Breast epithelium (tissue), 4 donors: Measurements from ENCODE around the gene SAP30. TPM values are rescaled to one million over a fixed set of nuclear protein-coding genes. Genes with fewer than 3 reads are reported as not detected.

Experiments
- DNase-seq, 2 donors: peaks; one replicate each; pipeline ENCODE4 v3.0.0-alpha.2; 2019; ENCODE audit warnings: low spot score in 2 of 2
- H3K27ac ChIP-seq, 2 donors: fragments of 200-600 bp; sonication (generic) in 1 of 2; one replicate each; pipeline ENCODE4 v1.5.1; 2016 to 2019; ENCODE audit warnings: mild to moderate bottlenecking in 1 of 2
- H3K27me3 ChIP-seq, 2 donors: fragments of 200-600 bp; sonication (generic) in 1 of 2; one replicate each; pipeline versions ENCODE4 v1.5.1 to v1.6.0; 2017 to 2019; ENCODE audit warnings: control low read depth in 1 of 2, mild to moderate bottlenecking in 1 of 2
- H3K36me3 ChIP-seq: fragments of 200-600 bp; one replicate; pipeline ENCODE4 v1.5.1; 2019
- H3K4me1 ChIP-seq, 2 donors: fragments of 200-600 bp; sonication (generic); one replicate each; pipeline ENCODE4 v1.5.1; 2016 to 2019; ENCODE audit warnings: control low read depth in 1 of 2
- H3K4me3 ChIP-seq, 3 donors: fragments of 200-600 bp; sonication (generic); 1 replicate in 2 of 3; 2 replicates in 1 of 3; pipeline ENCODE4 v1.5.1; 2016 to 2019; ENCODE audit warnings: mild to moderate bottlenecking in 3 of 3, moderate library complexity in 2 of 3
- H3K9me3 ChIP-seq, 2 donors: fragments of 200-600 bp; sonication (generic) in 1 of 2; one replicate each; pipeline ENCODE4 v1.5.1; 2016 to 2019; ENCODE audit warnings: control low read depth in 1 of 2
- CTCF ChIP-seq, 3 donors: fragments of 450-650 bp; IDR thresholded peaks; one replicate each; pipeline ENCODE4 v1.5.1; 2016 to 2017; ENCODE audit warnings: antibody characterized with exemption in 3 of 3, mild to moderate bottlenecking in 3 of 3, moderate library complexity in 3 of 3
- POLR2A ChIP-seq: fragments of 450-650 bp; IDR thresholded peaks from one replicate; pipeline ENCODE4 v1.6.1; 2016; ENCODE audit warnings: antibody characterized with exemption, mild to moderate bottlenecking, moderate library complexity
- POLR2AphosphoS5 ChIP-seq, 3 donors: sonication (generic); formaldehyde crosslinking; IDR thresholded peaks; one replicate each; pipeline ENCODE4 v1.6.1; 2017; ENCODE audit warnings: antibody characterized with exemption in 3 of 3
- intact Hi-C: fragments of 100-400 bp; cut with DNase I; formaldehyde crosslinking; loops from one replicate; pipeline ENCODE4 v1.15.1; 2023; ENCODE audit warnings: low total_unique reads
- total RNA-seq, 3 donors: library from RNA; depleted of rRNA; stranded (reverse); fragments of >200 nt; gene quantifications; one replicate each; pipeline ENCODE4 v1.1.0, GENCODE V29; 2016

SAP30 gene
- total RNA-seq, 3 donors from 2014 or later, result 29.8 to 50.1 (median 41.7) TPM

- intact Hi-C loops, result loop anchor here (5.0 kb wide), 1 partner anchor 788 kb away; no protein-coding TSS in a partner anchor
- Histone ChIP-seq H3K9me3 (no peaks in the 10 kb centered on the region), H3K27ac (no peak overlapping the region), H3K27me3 (no peaks in the 10 kb centered on the region), H3K4me3 (no peak overlapping the region), H3K4me1 (no peaks in the 10 kb centered on the region), H3K36me3 (no peaks in the 10 kb centered on the region)
- TF ChIP-seq CTCF (IDR thresholded peaks at IDR 0.05), result no peak
- no peak for DNase-seq
Observed at GRCh38 chr4:173404296-173404865, 33.6 kb downstream of the SAP30 start.

GRCh38 chr4:173405840-173406606 is 35.3 kb downstream of the SAP30 start:
- intact Hi-C loops, result no loop called here
- no peaks in the 10 kb centered on the region for H3K9me3 ChIP-seq
- H3K4me1 ChIP-seq, result no peaks in the 10 kb centered on the region
- no peak overlapping the region for H3K27ac ChIP-seq
- DNase-seq, result no peak
- no peak for TF ChIP-seq POLR2AphosphoS5 (IDR thresholded peaks at IDR 0.05)
- TF ChIP-seq POLR2A, result no peak
- no peak for TF ChIP-seq CTCF (IDR thresholded peaks at IDR 0.05)
- H3K27me3 ChIP-seq, result no peaks in the 10 kb centered on the region
- no peak overlapping the region for H3K4me3 ChIP-seq
- no peaks in the 10 kb centered on the region for H3K36me3 ChIP-seq

GRCh38 chr4:173410079-173410478 is 39.3 kb downstream of the SAP30 start:
- Histone ChIP-seq H3K36me3 (no peaks in the 10 kb centered on the region), H3K4me1 (no peaks in the 10 kb centered on the region), H3K27me3 (no peaks in the 10 kb centered on the region), H3K9me3 (no peaks in the 10 kb centered on the region), H3K27ac (peak overlapping the region in 1 of 2 donors; percentile 27), H3K4me3 (no peak overlapping the region)
- intact Hi-C loops, result no loop called here
- no peak for TF ChIP-seq POLR2AphosphoS5 (IDR thresholded peaks at IDR 0.05)
- DNase-seq, result peak in 1 of 2 donors; percentile 59

GRCh38 chr4:173411106-173411693 is 40.4 kb downstream of the SAP30 start:
- no peak overlapping the region for H3K4me3 ChIP-seq
- intact Hi-C loops, result no loop called here
- H3K27ac ChIP-seq, result no peak overlapping the region
- TF ChIP-seq POLR2AphosphoS5 (IDR thresholded peaks at IDR 0.05), result no peak
- no peak for TF ChIP-seq CTCF (IDR thresholded peaks at IDR 0.05)
- no peak for DNase-seq
- H3K36me3 ChIP-seq, result no peaks in the 10 kb centered on the region
- no peaks in the 10 kb centered on the region for H3K9me3 ChIP-seq
- H3K4me1 ChIP-seq, result no peaks in the 10 kb centered on the region
- no peaks in the 10 kb centered on the region for H3K27me3 ChIP-seq

GRCh38 chr4:173413036-173413435 is 42.3 kb downstream of the SAP30 start:
- Histone ChIP-seq H3K27ac (no peak overlapping the region), H3K36me3 (no peaks in the 10 kb centered on the region), H3K4me3 (no peak overlapping the region), H3K9me3 (no peaks in the 10 kb centered on the region), H3K4me1 (no peaks in the 10 kb centered on the region), H3K27me3 (no peaks in the 10 kb centered on the region)
- intact Hi-C loops, result no loop called here
- TF ChIP-seq POLR2AphosphoS5 (IDR thresholded peaks at IDR 0.05) (no peak), POLR2A (no peak), CTCF (IDR thresholded peaks at IDR 0.05) (no peak)
- DNase-seq, result no peak
